GM19324 (cell line): ENCODE measurements around the gene SPRED2.
A peak's percentile ranks its signal among the peaks of the same experiment; 100 is the strongest.

Experiments used
- ATAC-seq: cut with Tn5 transposase; IDR thresholded peaks from one replicate; pipeline ENCODE4 v1.9.1; 2021; ENCODE audit warnings: mild to moderate bottlenecking, moderate library complexity; ENCODE audit not compliant: unreplicated experiment, low FRiP score

SPRED2 gene

GRCh38 chr2:65443509-65444186 is 11.2 kb upstream of the SPRED2 start:
- ATAC-seq = no peak

DNA sequence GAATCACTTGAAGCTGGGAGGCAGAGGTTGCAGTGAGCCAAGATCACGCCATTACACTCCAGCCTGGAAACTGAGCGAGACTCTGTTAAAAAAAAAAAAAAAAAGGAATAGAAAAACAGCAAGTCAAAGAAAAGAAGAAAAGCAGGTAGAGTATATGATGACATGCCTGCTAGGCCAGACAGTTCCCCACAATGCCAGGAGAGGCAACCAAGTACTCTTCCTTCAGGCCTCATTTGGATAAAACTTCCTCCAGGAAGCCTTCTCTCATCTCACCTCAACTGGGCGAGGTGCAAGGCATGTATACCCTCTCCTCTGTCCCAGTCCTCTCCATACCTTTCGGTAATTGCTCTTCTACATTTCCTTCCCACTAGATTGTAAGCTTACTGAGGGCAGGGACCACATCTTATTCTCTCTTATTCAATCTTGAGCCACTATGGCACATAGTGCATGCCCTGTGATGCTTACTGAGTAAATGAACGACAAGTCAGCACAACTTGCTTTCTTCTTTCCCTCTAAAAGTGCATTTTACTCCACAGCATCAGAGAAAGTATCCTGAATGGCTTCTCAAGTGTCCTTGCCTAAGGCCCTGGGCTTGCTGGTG is 10.1 kb upstream of the SPRED2 start:
- no peak for ATAC-seq

- ATAC-seq = no peak
These were observed 5.9 kb upstream of the SPRED2 start for GRCh38 chr2:65438137-65438899.

DNA sequence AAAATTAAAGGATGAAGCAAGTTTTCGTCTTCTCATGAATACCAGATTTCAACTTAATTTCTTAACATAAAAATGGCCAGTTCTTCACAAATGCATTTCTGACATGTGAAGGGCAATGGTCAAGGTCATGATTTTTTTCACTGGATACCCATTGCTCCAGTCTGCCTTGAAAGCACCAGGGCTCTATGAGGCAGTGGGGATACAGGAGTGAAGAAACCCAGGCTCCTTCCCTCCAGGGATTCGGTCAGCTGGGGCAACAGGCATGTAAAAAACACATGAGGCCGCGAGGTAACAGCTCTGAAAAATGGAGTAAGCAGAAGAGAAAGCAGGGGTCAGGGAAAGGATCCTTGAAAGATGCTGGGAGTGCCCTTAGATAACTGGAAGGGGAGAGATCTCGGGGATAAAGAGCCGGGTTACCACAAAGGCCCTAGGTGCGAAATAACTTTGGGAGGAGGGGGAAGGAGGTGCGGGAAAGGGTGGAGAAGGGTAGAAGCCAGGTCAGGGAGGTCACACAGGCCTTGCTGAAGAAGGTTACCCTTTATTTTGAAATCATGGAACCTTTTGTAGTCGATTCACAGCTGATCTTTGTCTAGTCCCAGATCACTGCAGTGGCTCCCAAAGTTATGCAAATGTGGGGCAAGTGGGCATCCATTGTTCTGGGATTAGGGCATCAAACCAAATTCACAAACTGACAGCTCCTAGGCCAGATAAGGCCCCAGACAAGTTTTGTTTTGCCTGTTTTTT is 5.2 kb upstream of the SPRED2 start:
- ATAC-seq = no peak

GRCh38 chr2:65436824-65437221 is 4.4 kb upstream of the SPRED2 start:
- peak; percentile 85 for ATAC-seq

- peak; percentile 34 for ATAC-seq
These were observed 3.9 kb upstream of the SPRED2 start for GRCh38 chr2:65436169-65436823.

DNA sequence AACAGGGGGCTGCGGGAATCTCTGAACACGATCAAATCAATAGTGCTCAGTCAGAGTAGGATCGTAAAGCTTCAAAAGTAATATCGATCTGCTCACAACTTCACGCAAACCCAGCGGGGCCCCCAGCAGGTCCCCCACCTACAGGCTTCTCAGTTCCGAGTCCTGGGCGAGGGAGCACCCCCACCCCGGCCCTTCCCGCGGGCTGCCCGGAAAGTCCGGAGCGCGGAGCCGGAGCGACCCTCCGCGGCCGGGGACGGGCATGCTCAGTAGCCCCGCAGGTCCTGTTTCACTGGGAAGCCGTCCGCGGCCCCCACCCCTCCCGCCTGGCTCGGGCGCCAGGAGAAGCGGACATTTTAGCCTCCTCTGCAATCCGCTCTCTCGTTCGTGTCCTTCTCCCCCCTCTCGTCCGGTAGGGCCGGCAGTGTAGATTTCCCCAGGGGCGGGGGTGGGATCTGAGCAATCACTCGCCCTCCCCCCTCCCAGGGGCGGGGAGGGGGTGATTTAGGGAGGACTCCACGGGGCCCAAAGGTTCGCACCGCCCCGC is 3.3 kb upstream of the SPRED2 start:
- no peak for ATAC-seq

GRCh38 chr2:65434592-65435241 is 2.3 kb upstream of the SPRED2 start:
- no peak for ATAC-seq

GRCh38 chr2:65431421-65432226 is 775 bp downstream of the SPRED2 start:
- ATAC-seq = no peak

DNA sequence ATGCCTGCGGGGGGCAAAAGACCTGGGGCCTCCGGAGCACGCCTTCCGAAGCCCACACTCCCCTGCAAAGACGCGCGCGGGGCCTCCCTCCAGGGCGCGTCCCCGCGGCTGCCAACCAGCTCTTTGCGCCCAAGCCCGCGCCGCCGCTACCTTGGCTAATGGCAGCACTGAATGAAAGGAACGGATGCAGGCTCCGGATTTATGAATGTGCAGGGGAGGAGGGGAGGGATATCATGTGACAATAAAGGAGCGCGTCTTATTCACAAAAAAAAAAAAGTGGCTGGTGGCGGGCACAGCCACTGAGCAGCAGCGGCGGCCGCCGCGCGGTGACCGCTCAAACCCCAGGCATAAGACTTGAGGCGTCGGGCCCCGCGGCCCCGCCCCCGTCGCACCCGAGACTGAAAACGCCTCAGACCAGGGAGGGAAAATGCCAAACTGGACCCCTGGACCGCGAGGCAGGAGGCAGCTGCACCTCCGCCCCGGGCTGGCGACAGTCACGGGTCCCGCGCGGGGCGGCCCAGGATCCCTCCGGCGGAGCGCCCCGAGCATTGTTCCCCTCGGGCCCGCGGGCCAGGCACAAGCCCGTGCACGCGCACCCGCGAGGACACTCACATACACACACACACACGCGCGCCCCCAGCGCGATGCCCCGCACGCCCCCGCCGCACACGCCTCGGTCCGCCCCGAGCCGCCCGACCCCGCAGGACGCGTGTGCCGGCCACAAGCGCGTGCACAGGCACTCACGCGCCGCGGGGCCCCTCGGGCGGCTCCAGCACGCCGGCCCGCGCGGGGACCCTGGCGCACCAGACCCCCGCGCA is 1.6 kb downstream of the SPRED2 start:
- ATAC-seq = no peak

GRCh38 chr2:65429786-65430602 is 2.4 kb downstream of the SPRED2 start:
- ATAC-seq = no peak

GRCh38 chr2:65427532-65427931 is 4.9 kb downstream of the SPRED2 start:
- no peak for ATAC-seq

DNA sequence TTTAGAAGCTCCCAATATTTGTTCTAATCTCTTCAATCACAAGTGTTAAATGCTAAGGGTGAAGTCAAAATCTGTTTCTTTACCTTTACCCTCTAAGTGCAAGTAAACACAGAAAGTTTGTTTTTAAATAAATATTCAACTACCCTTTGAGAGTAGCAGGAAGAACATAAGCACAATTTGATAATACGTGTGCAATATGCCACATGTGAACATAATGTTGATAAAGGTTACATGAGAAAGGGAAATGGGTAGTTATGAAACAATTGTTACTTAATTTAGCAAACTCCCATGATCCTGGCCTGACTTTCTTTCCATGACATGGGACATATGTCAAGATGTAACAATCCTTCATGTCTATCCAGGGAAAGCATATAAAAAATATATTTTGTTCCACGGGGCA is 7.1 kb downstream of the SPRED2 start:
- ATAC-seq = no peak

GRCh38 chr2:65424391-65424790 is 8.0 kb downstream of the SPRED2 start:
- ATAC-seq = no peak

GRCh38 chr2:65421432-65421748 is 11.0 kb downstream of the SPRED2 start:
- no peak for ATAC-seq

- ATAC-seq = no peak
These were observed 11.5 kb downstream of the SPRED2 start for GRCh38 chr2:65420712-65421431.
